Suprapubic skin (tissue), 4 donors: ENCODE data around the gene TRRAP.

Source experiments
- CTCF ChIP-seq, 2 donors: fragments of 200-600 bp in 1 of 2; fragments of 450-650 bp in 1 of 2; sonication (generic) in 1 of 2; IDR thresholded peaks; one replicate each; pipeline ENCODE4 v1.5.1; 2016 to 2019; ENCODE audit warnings: antibody characterized with exemption in 2 of 2, mild to moderate bottlenecking in 1 of 2, moderate library complexity in 1 of 2
- EP300 ChIP-seq: sonication (generic); formaldehyde crosslinking; IDR thresholded peaks from one replicate; pipeline ENCODE4 v1.6.1; 2017; ENCODE audit warnings: antibody characterized with exemption
- POLR2AphosphoS5 ChIP-seq, 3 donors: sonication (generic); formaldehyde crosslinking; IDR thresholded peaks; one replicate each; pipeline ENCODE4 v1.6.1; 2017; ENCODE audit warnings: antibody characterized with exemption in 3 of 3

DNA sequence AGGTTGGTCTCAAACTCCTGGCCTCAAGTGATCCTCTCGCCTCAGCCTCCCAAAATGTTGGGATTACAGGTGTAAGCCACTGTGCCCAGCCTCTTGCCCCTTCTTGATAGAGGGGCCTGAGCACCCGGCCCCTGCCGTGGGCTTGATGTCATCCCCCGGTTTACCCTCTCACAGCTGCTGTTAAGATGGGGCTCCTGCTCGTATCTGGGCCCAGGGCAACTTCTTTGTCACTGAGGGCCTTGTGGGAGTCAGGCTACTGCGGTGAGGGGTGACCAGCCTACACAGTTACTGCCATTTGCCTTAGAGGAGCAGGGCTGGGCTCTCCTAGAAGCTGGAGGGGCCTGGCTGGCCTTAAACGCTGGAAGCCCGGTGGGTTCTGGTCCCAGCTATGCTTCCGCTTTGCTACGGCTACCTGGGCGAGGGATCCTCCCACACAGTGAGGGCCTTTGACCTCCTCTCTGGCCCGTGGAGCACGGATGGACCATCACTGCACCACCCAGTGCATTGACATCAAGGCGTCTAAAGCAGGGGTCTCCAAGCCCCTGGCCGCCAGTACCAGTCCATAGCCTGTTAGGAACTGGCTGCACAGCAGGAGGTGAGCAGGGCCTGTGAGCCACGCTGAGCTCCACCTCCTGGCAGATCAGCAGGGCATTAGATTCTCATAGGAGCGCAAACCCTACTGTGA is 7.4 kb upstream of the TRRAP start:
- TF ChIP-seq POLR2AphosphoS5 (IDR thresholded peaks at IDR 0.05), result no peak
- no peak for TF ChIP-seq CTCF (IDR thresholded peaks at IDR 0.05)
- TF ChIP-seq EP300, result no peak
